ENCODE measurements around the gene CBR1.
"Not testable (repeated sequence)": the region's sequence is repeated elsewhere in the genome, so short reads cannot be mapped to it uniquely, and the experiment has no call there.

The CBR1 gene

DNA sequence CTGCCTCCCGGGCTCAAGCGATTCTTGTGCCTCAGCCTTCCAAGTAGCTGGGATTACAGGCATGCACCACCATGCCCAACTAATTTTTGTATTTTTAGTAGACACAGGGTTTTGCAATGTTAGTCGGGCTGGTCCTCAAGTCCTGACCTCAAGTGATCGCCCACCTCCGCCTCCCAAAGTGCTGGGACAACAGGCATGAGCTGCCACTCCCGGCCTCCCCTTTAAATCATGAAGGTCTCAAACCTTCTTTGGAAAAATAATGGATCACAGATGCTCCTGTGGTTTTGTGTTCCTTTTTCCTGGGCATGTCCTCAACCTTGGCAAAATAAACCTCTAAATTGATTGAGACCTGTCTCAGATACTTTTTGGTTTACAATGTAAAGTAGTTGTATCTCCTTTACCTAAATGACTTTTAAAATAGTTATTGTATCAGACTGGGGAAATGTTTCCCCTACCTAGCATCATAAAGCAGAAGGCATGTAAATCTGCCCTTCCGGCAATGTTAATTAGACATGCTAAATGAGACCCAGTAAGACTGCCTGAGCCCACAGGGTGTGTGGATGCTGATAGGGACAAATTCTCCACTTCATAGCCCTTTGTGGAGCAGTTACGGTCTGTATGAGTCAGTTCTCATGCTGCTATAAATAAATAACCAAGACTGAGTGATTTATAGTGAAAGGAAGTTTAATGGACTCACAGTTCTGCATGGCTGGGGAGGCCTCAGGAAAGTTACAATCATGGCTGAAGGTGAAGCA, 27.8 kb downstream of the CBR1 start:
- TF ChIP-seq, protein P1, sequence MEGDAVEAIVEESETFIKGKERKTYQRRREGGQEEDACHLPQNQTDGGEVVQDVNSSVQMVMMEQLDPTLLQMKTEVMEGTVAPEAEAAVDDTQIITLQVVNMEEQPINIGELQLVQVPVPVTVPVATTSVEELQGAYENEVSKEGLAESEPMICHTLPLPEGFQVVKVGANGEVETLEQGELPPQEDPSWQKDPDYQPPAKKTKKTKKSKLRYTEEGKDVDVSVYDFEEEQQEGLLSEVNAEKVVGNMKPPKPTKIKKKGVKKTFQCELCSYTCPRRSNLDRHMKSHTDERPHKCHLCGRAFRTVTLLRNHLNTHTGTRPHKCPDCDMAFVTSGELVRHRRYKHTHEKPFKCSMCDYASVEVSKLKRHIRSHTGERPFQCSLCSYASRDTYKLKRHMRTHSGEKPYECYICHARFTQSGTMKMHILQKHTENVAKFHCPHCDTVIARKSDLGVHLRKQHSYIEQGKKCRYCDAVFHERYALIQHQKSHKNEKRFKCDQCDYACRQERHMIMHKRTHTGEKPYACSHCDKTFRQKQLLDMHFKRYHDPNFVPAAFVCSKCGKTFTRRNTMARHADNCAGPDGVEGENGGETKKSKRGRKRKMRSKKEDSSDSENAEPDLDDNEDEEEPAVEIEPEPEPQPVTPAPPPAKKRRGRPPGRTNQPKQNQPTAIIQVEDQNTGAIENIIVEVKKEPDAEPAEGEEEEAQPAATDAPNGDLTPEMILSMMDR (IDR thresholded peaks at IDR 0.05; ENCODE audit: low read depth, low read length), result no peak
- DNase-seq (ENCODE audit: extremely low read depth, low read depth), result no peak

- TF ChIP-seq, protein P1 (IDR thresholded peaks at IDR 0.05; ENCODE audit: low read depth, low read length), result no peak
- no peak for DNase-seq (ENCODE audit: extremely low read depth, low read depth)
Measured at GRCh38 chr21:36098182-36098532, 28.3 kb downstream of the CBR1 start.

- TF ChIP-seq, protein P1 (IDR thresholded peaks at IDR 0.05; ENCODE audit: low read depth, low read length), result no peak
- DNase-seq (ENCODE audit: extremely low read depth, low read depth), result no peak
Measured at GRCh38 chr21:36099000-36099399, 29.2 kb downstream of the CBR1 start.

- DNase-seq (ENCODE audit: extremely low read depth, low read depth), result not testable (repeated sequence)
Measured at GRCh38 chr21:36099695-36100211, 29.9 kb downstream of the CBR1 start.

DNA sequence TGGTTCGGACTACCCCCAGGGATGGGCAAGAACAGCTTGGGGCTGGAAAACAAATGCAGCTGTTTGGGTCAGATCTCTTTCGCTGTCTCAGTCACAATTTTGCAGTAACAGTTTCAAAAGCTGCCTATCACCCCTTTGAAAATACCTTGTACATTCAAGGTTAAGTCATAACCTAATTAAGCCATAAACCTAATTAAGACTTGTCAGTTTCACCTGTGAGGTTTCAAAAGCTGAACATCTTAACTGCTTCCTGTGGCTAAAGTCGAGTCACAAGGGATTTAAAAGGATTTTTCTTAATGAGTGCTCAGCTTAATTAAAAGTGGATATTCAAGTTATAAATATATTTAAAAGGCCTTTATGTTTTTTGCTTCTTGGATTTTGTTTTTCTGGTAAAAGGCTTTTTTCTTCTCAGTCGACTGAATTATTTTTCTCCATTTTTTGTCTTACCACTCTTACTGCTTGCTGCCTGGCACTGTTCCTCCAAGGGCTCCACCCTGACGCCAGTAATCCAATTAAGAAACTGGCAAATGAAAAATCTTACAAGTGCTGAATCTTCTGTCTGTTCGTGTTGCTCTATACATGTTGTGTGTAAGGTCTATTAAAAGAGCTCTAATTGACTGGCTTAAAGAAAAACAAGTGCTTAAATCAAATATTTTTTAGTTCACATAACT, 31.3 kb downstream of the CBR1 start:
- TF ChIP-seq, protein P1 (IDR thresholded peaks at IDR 0.05; ENCODE audit: low read depth, low read length), result no peak
- DNase-seq (ENCODE audit: extremely low read depth, low read depth), result no peak

GRCh38 chr21:36103434-36103833, 33.6 kb downstream of the CBR1 start:
- no peak for DNase-seq (ENCODE audit: extremely low read depth, low read depth)
- TF ChIP-seq, protein P1 (IDR thresholded peaks at IDR 0.05; ENCODE audit: low read depth, low read length), result no peak

DNA sequence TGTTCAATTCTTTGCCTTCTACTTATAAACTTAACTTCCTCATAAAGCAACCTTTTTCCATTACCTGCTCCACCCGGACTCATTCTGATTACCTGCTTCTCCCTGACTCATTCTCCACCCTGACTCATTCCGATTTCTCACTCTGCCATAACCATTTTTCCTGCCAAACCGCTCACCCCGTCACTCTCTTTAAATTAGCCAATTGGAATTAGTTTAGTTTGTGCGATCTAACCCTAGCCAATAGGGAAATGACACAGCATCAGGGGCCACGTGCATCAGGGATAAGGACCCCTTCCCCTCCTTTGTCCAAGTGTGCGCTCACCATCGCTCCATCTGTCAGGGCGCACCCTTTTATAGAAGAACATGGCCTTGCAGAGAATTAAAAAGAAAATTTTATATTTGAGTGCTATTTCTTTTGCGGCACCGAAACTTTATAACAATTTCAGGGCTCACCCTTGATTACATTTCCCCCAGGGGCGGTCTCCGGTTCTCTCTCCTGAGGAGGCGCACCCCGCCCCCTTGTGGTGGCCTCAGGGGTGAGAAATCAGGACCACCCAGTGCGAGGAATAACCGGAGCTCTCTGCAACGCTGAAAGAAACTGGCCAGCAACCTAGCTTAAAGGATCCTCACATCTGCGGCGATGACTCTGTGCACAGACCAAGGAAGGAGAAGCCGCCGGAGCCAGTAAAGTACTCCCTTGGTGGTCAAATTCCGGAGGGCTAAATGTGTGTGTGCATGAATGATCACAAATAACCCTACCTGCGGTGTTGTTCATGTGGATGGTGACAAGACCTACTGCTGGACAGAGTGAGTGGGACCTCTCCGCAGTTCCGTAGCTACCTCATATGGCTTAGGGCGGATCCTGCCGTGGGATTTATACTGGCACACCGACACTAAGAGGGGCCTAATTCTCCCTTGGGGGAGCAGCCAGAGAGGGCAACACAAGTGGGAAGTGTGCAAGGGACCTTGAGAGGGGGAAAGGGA, 34.8 kb downstream of the CBR1 start:
- DNase-seq (ENCODE audit: extremely low read depth, low read depth), result no peak
- TF ChIP-seq, protein P1 (IDR thresholded peaks at IDR 0.05; ENCODE audit: low read depth, low read length), result peak; percentile 47
